Caco-2 (cell line): Measurements from ENCODE around the gene DENND2A. TPM values are rescaled to one million over a fixed set of nuclear protein-coding genes. Genes with fewer than 3 reads are reported as not detected.
"Not testable (repeated sequence)": the region's sequence is repeated elsewhere in the genome, so short reads cannot be mapped to it uniquely, and the experiment has no call there.

Source experiments
- BruUV-seq: library from RNA; stranded (reverse); fragments of 400-500 nt; replicated peaks from 2 replicates; lab custom pipeline; 2021; lab: Mats Ljungman, UMichigan
- CTCF ChIA-PET: fragments of 300-600 bp; sonication (Branson Sonifier 250); formaldehyde crosslinking; loops from one replicate; lab custom pipeline; 2022; ENCODE audit warnings: antibody characterized with exemption; lab: Charles Lee
- POLR2A ChIA-PET: fragments of 300-600 bp; sonication (Branson Sonifier 250); formaldehyde crosslinking; loops from one replicate; lab custom pipeline; 2022; ENCODE audit warnings: antibody characterized with exemption; lab: Charles Lee
- DNase-seq, 2 experiments: peaks; one replicate each; pipeline versions ENCODE4 v3.0.0 to v3.0.0-alpha.2; 2020 to 2022
- H3K27me3 ChIP-seq: replicated peaks from 2 replicates; pipeline ENCODE4 v1.6.0; 2011; ENCODE audit warnings: low read length; ENCODE audit not compliant: control insufficient read depth, insufficient read depth
- H3K36me3 ChIP-seq: 2 replicates; pipeline ENCODE4 v1.5.1; 2011; ENCODE audit warnings: low read length; ENCODE audit not compliant: control insufficient read depth, insufficient read depth
- H3K4me1 ChIP-seq: fragments of 250-450 bp; sonication (Bioruptor Pico); 2 replicates; pipeline ENCODE4 v1.5.1; 2020; ENCODE audit warnings: mild to moderate bottlenecking
- H3K4me3 ChIP-seq: 2 replicates; pipeline ENCODE4 v1.5.1; 2011; ENCODE audit warnings: low read depth, mild to moderate bottlenecking, control low read depth, low read length
- H3K9me3 ChIP-seq: fragments of 250-450 bp; sonication (Bioruptor Pico); 2 replicates; pipeline ENCODE4 v1.5.1; 2020; ENCODE audit warnings: mild to moderate bottlenecking, moderate library complexity
- H3K27ac Mint-ChIP-seq: one replicate; pipeline ENCODE4 v1.8.0; 2022; ENCODE audit warnings: mixed read lengths; ENCODE audit not compliant: unreplicated experiment
- H3K27me3 Mint-ChIP-seq: one replicate; pipeline ENCODE4 v1.8.0; 2022; ENCODE audit warnings: mixed read lengths; ENCODE audit not compliant: insufficient read depth, unreplicated experiment
- H3K36me3 Mint-ChIP-seq: one replicate; pipeline ENCODE4 v1.8.0; 2022; ENCODE audit warnings: mild to moderate bottlenecking, mixed read lengths; ENCODE audit not compliant: insufficient read depth, unreplicated experiment
- H3K4me1 Mint-ChIP-seq: one replicate; pipeline ENCODE4 v1.8.0; 2022; ENCODE audit warnings: low read depth, mixed read lengths; ENCODE audit not compliant: unreplicated experiment
- H3K4me3 Mint-ChIP-seq: one replicate; pipeline ENCODE4 v1.8.0; 2022; ENCODE audit warnings: mild to moderate bottlenecking, moderate library complexity, mixed read lengths; ENCODE audit not compliant: unreplicated experiment
- H3K9me3 Mint-ChIP-seq: one replicate; pipeline ENCODE4 v1.8.0; 2022; ENCODE audit warnings: mixed read lengths; ENCODE audit not compliant: unreplicated experiment
- intact Hi-C: fragments of 100-400 bp; cut with micrococcal nuclease; formaldehyde crosslinking; loops from one replicate; pipeline ENCODE4 v1.10.0; 2022; ENCODE audit not compliant: unreplicated experiment
- total RNA-seq: library from RNA; stranded (reverse); gene quantifications from 2 replicates; pipeline ENCODE4 v1.2.3, GENCODE V29; 2022
- TF ChIP-seq, protein P1 (sequence below), 2 experiments: fragments of 200-600 bp in 1 of 2; IDR thresholded peaks; 1 replicate in 1 of 2; 2 replicates in 1 of 2; pipeline versions ENCODE4 v1.5.1 to v1.8.0; 2011 to 2022; ENCODE audit warnings: antibody characterized with exemption in 1 of 2, control low read depth in 1 of 2, inconsistent platforms in 1 of 2, low read depth in 1 of 2, low read length in 1 of 2, mild to moderate bottlenecking in 1 of 2, moderate library complexity in 1 of 2; ENCODE audit not compliant: insufficient read depth in 1 of 2, severe bottlenecking in 1 of 2, unreplicated experiment in 1 of 2

DENND2A gene
- total RNA-seq, 1 experiment from 2014 or later: 0.95 TPM

DNA sequence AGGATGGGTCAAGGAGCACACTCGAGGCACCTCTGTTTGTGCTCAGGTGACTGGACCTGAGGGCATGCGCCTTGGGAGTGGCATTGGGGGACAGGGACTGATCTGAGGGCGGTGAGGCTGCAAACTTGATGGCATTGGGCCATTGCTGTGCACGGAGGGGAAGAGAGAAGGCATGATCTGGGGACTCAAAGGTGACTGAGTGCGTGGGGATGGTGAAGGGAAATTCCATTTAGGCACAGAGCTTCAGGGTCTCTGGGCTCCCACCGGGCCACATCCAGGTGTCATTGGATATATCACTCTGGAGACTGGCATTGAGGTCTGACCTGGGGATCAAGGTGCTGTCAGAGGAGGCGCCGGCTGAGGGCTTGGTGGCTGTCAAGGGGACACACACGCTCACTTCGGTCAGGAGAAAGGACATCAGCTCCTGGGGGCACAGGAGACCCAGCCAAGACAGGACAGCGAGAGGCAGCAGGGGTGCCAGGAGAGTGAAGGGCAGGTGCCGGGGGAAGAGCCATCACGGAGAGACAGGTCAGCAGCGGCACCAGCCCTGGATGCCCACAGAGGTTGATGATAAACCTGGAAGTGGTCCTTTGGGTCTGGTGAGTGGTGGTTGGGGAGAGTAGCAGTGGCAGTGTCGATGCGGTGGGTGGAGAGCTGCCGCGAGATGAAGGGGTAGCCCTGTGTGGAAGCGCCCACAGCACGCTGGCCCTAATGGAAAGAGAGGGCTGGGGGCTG, 37.6 kb upstream of the DENND2A start:
- no peak overlapping the region for H3K27ac Mint-ChIP-seq
- intact Hi-C loops: loop anchor here (5.0 kb wide), 1 partner anchor 334 kb away; the partner anchor contains the start of gene MRPS33
- Histone ChIP-seq H3K36me3 (no peaks in the 10 kb centered on the region), H3K9me3 (no peaks in the 10 kb centered on the region), H3K4me3 (no peak overlapping the region), H3K4me1 (no peaks in the 10 kb centered on the region), H3K27me3 (no peaks in the 10 kb centered on the region)
- no peak overlapping the region for H3K4me3 Mint-ChIP-seq
- ChIA-PET CTCF (no interaction called here), POLR2A (no interaction called here)
- TF ChIP-seq, protein P1, sequence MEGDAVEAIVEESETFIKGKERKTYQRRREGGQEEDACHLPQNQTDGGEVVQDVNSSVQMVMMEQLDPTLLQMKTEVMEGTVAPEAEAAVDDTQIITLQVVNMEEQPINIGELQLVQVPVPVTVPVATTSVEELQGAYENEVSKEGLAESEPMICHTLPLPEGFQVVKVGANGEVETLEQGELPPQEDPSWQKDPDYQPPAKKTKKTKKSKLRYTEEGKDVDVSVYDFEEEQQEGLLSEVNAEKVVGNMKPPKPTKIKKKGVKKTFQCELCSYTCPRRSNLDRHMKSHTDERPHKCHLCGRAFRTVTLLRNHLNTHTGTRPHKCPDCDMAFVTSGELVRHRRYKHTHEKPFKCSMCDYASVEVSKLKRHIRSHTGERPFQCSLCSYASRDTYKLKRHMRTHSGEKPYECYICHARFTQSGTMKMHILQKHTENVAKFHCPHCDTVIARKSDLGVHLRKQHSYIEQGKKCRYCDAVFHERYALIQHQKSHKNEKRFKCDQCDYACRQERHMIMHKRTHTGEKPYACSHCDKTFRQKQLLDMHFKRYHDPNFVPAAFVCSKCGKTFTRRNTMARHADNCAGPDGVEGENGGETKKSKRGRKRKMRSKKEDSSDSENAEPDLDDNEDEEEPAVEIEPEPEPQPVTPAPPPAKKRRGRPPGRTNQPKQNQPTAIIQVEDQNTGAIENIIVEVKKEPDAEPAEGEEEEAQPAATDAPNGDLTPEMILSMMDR (IDR thresholded peaks at IDR 0.05; ENCODE audit: insufficient read depth in 1 of 2, low read depth in 1 of 2, low read length in 1 of 2, severe bottlenecking in 1 of 2, unreplicated experiment in 1 of 2): no peak
- DNase-seq: no peak
- H3K27me3 Mint-ChIP-seq: no peaks in the 10 kb centered on the region
- no peaks in the 10 kb centered on the region for H3K9me3 Mint-ChIP-seq
- H3K36me3 Mint-ChIP-seq: peaks cover 26% of the 10 kb centered on the region
- BruUV-seq: no TSS peak
- peaks cover 6% of the 10 kb centered on the region for H3K4me1 Mint-ChIP-seq

DNA sequence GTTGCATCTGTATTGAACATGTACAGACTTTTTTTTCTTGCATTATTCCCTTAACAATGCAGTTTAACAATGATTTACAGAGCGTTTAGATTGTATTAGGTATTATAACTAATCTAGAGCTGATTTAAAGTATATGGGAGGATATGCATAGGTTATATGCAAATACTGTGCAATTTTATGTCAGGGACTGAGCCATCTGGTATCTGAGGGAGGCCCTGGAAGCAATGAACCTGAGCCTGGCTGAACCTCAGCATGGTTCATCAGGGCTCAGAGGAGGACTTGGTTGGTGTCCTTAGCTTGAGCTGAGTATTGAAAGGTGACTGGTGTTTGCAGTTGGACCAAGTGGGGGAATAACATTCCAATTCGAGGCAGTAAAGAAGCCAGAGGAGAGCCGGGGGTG, 36.9 kb upstream of the DENND2A start:
- H3K27ac Mint-ChIP-seq: no peak overlapping the region
- Histone ChIP-seq H3K27me3 (no peaks in the 10 kb centered on the region), H3K9me3 (no peaks in the 10 kb centered on the region), H3K4me1 (no peaks in the 10 kb centered on the region), H3K36me3 (no peaks in the 10 kb centered on the region), H3K4me3 (no peak overlapping the region)
- TF ChIP-seq, protein P1 (IDR thresholded peaks at IDR 0.05; ENCODE audit: insufficient read depth in 1 of 2, low read depth in 1 of 2, low read length in 1 of 2, severe bottlenecking in 1 of 2, unreplicated experiment in 1 of 2): no peak
- H3K9me3 Mint-ChIP-seq: no peaks in the 10 kb centered on the region
- H3K4me3 Mint-ChIP-seq: no peak overlapping the region
- H3K36me3 Mint-ChIP-seq: peaks cover 27% of the 10 kb centered on the region
- no peaks in the 10 kb centered on the region for H3K27me3 Mint-ChIP-seq
- BruUV-seq: no TSS peak
- DNase-seq: no peak
- POLR2A ChIA-PET: no interaction called here
- CTCF ChIA-PET: no interaction called here
- peaks cover 6% of the 10 kb centered on the region for H3K4me1 Mint-ChIP-seq
- intact Hi-C loops: loop anchor here (5.0 kb wide), 1 partner anchor 335 kb away; the partner anchor contains the start of gene MRPS33

DNA sequence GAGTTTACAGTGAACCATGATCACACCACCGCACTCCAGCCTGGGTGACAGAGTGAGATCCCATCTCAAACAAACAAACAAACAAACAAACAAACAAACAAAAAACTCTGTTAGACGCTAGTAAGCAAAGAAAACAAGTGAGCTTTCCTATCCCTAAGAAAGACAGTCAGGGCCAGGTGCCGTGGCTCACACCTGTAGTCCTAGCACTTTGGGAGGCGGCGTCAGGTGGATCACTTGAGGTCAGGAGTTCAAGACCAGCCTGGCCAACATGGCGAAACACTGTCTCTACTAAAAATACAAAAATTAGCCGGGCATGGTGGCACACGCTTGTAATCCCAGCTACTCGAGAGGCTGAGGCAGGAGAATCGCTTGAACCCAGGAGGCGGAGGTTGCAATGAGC, 36.3 kb upstream of the DENND2A start:
- H3K4me3 Mint-ChIP-seq, CTCF ChIA-PET, H3K4me1 ChIP-seq, POLR2A ChIA-PET, H3K27ac Mint-ChIP-seq, H3K27me3 ChIP-seq, H3K9me3 ChIP-seq, H3K9me3 Mint-ChIP-seq, H3K4me1 Mint-ChIP-seq, DNase-seq, H3K4me3 ChIP-seq, H3K27me3 Mint-ChIP-seq, BruUV-seq, H3K36me3 ChIP-seq: not testable (repeated sequence)
- H3K36me3 Mint-ChIP-seq: peaks cover 27% of the 10 kb centered on the region
- intact Hi-C loops: loop anchor here (5.0 kb wide), 1 partner anchor 335 kb away; the partner anchor contains the start of gene MRPS33
